ENCODE measurements around the gene VDR.
A peak's percentile ranks its signal among the peaks of the same experiment; 100 is the strongest.
"Not testable (repeated sequence)": the region's sequence is repeated elsewhere in the genome, so short reads cannot be mapped to it uniquely, and the experiment has no call there.

Gene VDR

GRCh38 chr12:47813511-47814196 is 91.1 kb downstream of the VDR start:
- no peak for DNase-seq (ENCODE audit: low read depth)
- Histone ChIP-seq H3K9me3 (ENCODE audit: control insufficient read depth, low read length) (no peaks in the 10 kb centered on the region), H3K36me3 (ENCODE audit: control insufficient read depth, insufficient read depth, low read length, severe bottlenecking) (peaks cover 9% of the 10 kb centered on the region), H3K9ac (ENCODE audit: low read length) (peak overlapping the region; percentile 93), H3K27me3 (replicated peaks; ENCODE audit: control insufficient read depth, insufficient read depth, low read length) (no peaks in the 10 kb centered on the region), H3K4me1 (ENCODE audit: control insufficient read depth, insufficient read depth, low read length) (peaks cover 90% of the 10 kb centered on the region), H3K4me3 (ENCODE audit: low read length) (peak overlapping the region; percentile 78)

- DNase-seq (ENCODE audit: low read depth): peak; percentile 92
- H3K9me3 ChIP-seq (ENCODE audit: control insufficient read depth, low read length): no peaks in the 10 kb centered on the region
- no peaks in the 10 kb centered on the region for H3K27me3 ChIP-seq (replicated peaks; ENCODE audit: control insufficient read depth, insufficient read depth, low read length)
- peak overlapping the region; percentile 93 for H3K9ac ChIP-seq (ENCODE audit: low read length)
- peak overlapping the region; percentile 78 for H3K4me3 ChIP-seq (ENCODE audit: low read length)
- H3K4me1 ChIP-seq (ENCODE audit: control insufficient read depth, insufficient read depth, low read length): peaks cover 91% of the 10 kb centered on the region
- peaks cover 9% of the 10 kb centered on the region for H3K36me3 ChIP-seq (ENCODE audit: control insufficient read depth, insufficient read depth, low read length, severe bottlenecking)
These were observed 91.8 kb downstream of the VDR start for GRCh38 chr12:47812797-47813510.

- Histone ChIP-seq H3K36me3 (ENCODE audit: control insufficient read depth, insufficient read depth, low read length, severe bottlenecking) (peaks cover 9% of the 10 kb centered on the region), H3K4me1 (ENCODE audit: control insufficient read depth, insufficient read depth, low read length) (peaks cover 90% of the 10 kb centered on the region), H3K27me3 (replicated peaks; ENCODE audit: control insufficient read depth, insufficient read depth, low read length) (no peaks in the 10 kb centered on the region), H3K9ac (ENCODE audit: low read length) (peak overlapping the region; percentile 85), H3K9me3 (ENCODE audit: control insufficient read depth, low read length) (no peaks in the 10 kb centered on the region), H3K4me3 (ENCODE audit: low read length) (peak overlapping the region; percentile 76)
- DNase-seq (ENCODE audit: low read depth): peak; percentile 72
These were observed 93.0 kb downstream of the VDR start for GRCh38 chr12:47811581-47812484.

- peaks cover 9% of the 10 kb centered on the region for H3K36me3 ChIP-seq (ENCODE audit: control insufficient read depth, insufficient read depth, low read length, severe bottlenecking)
- no peaks in the 10 kb centered on the region for H3K9me3 ChIP-seq (ENCODE audit: control insufficient read depth, low read length)
- peak overlapping the region; percentile 85 for H3K9ac ChIP-seq (ENCODE audit: low read length)
- no peaks in the 10 kb centered on the region for H3K27me3 ChIP-seq (replicated peaks; ENCODE audit: control insufficient read depth, insufficient read depth, low read length)
- DNase-seq (ENCODE audit: low read depth): no peak
- H3K4me3 ChIP-seq (ENCODE audit: low read length): peak overlapping the region; percentile 76
- H3K4me1 ChIP-seq (ENCODE audit: control insufficient read depth, insufficient read depth, low read length): peaks cover 88% of the 10 kb centered on the region
These were observed 93.8 kb downstream of the VDR start for GRCh38 chr12:47811072-47811396.

GRCh38 chr12:47809518-47809917 is 95.3 kb downstream of the VDR start:
- not testable (repeated sequence) for H3K4me3 ChIP-seq (ENCODE audit: low read length); H3K9me3 ChIP-seq (ENCODE audit: control insufficient read depth, low read length); H3K27me3 ChIP-seq (replicated peaks; ENCODE audit: control insufficient read depth, insufficient read depth, low read length); DNase-seq (ENCODE audit: low read depth); H3K36me3 ChIP-seq (ENCODE audit: control insufficient read depth, insufficient read depth, low read length, severe bottlenecking)
- Histone ChIP-seq H3K4me1 (ENCODE audit: control insufficient read depth, insufficient read depth, low read length) (peaks cover 90% of the 10 kb centered on the region), H3K9ac (ENCODE audit: low read length) (peak overlapping the region; percentile 85)

GRCh38 chr12:47808574-47809365 is 96.0 kb downstream of the VDR start:
- Histone ChIP-seq H3K4me1 (ENCODE audit: control insufficient read depth, insufficient read depth, low read length) (peaks cover 90% of the 10 kb centered on the region), H3K4me3 (ENCODE audit: low read length) (no peak overlapping the region)
- DNase-seq (ENCODE audit: low read depth): peak; percentile 40

GRCh38 chr12:47808050-47808449 is 96.7 kb downstream of the VDR start:
- Histone ChIP-seq H3K27me3 (replicated peaks; ENCODE audit: control insufficient read depth, insufficient read depth, low read length) (no peaks in the 10 kb centered on the region), H3K9me3 (ENCODE audit: control insufficient read depth, low read length) (no peaks in the 10 kb centered on the region), H3K4me1 (ENCODE audit: control insufficient read depth, insufficient read depth, low read length) (peaks cover 90% of the 10 kb centered on the region), H3K36me3 (ENCODE audit: control insufficient read depth, insufficient read depth, low read length, severe bottlenecking) (peaks cover 14% of the 10 kb centered on the region), H3K9ac (ENCODE audit: low read length) (peak overlapping the region; percentile 44), H3K4me3 (ENCODE audit: low read length) (no peak overlapping the region)
- DNase-seq (ENCODE audit: low read depth): peak; percentile 39

More at GRCh38 chr12:47808574-47809365, 96.0 kb downstream of the VDR start:
- Histone ChIP-seq H3K36me3 (ENCODE audit: control insufficient read depth, insufficient read depth, low read length, severe bottlenecking) (peaks cover 9% of the 10 kb centered on the region), H3K27me3 (replicated peaks; ENCODE audit: control insufficient read depth, insufficient read depth, low read length) (no peaks in the 10 kb centered on the region), H3K9me3 (ENCODE audit: control insufficient read depth, low read length) (no peaks in the 10 kb centered on the region), H3K9ac (ENCODE audit: low read length) (peak overlapping the region; percentile 44)

GRCh38 chr12:47807338-47807737 is 97.5 kb downstream of the VDR start:
- DNase-seq (ENCODE audit: low read depth): no peak
- Histone ChIP-seq H3K4me1 (ENCODE audit: control insufficient read depth, insufficient read depth, low read length) (peaks cover 92% of the 10 kb centered on the region), H3K36me3 (ENCODE audit: control insufficient read depth, insufficient read depth, low read length, severe bottlenecking) (peaks cover 14% of the 10 kb centered on the region), H3K4me3 (ENCODE audit: low read length) (no peak overlapping the region), H3K9ac (ENCODE audit: low read length) (peak overlapping the region; percentile 44), H3K27me3 (replicated peaks; ENCODE audit: control insufficient read depth, insufficient read depth, low read length) (no peaks in the 10 kb centered on the region), H3K9me3 (ENCODE audit: control insufficient read depth, low read length) (no peaks in the 10 kb centered on the region)

GRCh38 chr12:47805417-47805816 is 99.4 kb downstream of the VDR start:
- Histone ChIP-seq H3K27me3 (replicated peaks; ENCODE audit: control insufficient read depth, insufficient read depth, low read length) (no peaks in the 10 kb centered on the region), H3K9ac (ENCODE audit: low read length) (peak overlapping the region; percentile 65), H3K9me3 (ENCODE audit: control insufficient read depth, low read length) (no peaks in the 10 kb centered on the region), H3K36me3 (ENCODE audit: control insufficient read depth, insufficient read depth, low read length, severe bottlenecking) (peaks cover 22% of the 10 kb centered on the region), H3K4me3 (ENCODE audit: low read length) (no peak overlapping the region), H3K4me1 (ENCODE audit: control insufficient read depth, insufficient read depth, low read length) (peaks cover 88% of the 10 kb centered on the region)
- DNase-seq (ENCODE audit: low read depth): no peak

GRCh38 chr12:47804171-47804570 is 100.6 kb downstream of the VDR start:
- Histone ChIP-seq H3K36me3 (ENCODE audit: control insufficient read depth, insufficient read depth, low read length, severe bottlenecking) (peaks cover 23% of the 10 kb centered on the region), H3K4me1 (ENCODE audit: control insufficient read depth, insufficient read depth, low read length) (peaks cover 92% of the 10 kb centered on the region), H3K27me3 (replicated peaks; ENCODE audit: control insufficient read depth, insufficient read depth, low read length) (no peaks in the 10 kb centered on the region), H3K9ac (ENCODE audit: low read length) (peak overlapping the region; percentile 65), H3K4me3 (ENCODE audit: low read length) (no peak overlapping the region), H3K9me3 (ENCODE audit: control insufficient read depth, low read length) (no peaks in the 10 kb centered on the region)
- DNase-seq (ENCODE audit: low read depth): no peak

Measured in adipocyte (in vitro differentiated cells).